H1 (cell line): ENCODE data around the gene TNXB. TPM values are rescaled to one million over a fixed set of nuclear protein-coding genes. Genes with fewer than 3 reads are reported as not detected.

Experiments used
- CTCF ChIA-PET: fragments of 300-600 bp; sonication (Branson Sonifier 250); formaldehyde crosslinking; loops from one replicate; lab custom pipeline; 2021; ENCODE audit not compliant: partially characterized antibody; lab: Charles Lee
- POLR2A ChIA-PET: fragments of 300-600 bp; sonication (Branson Sonifier 250); formaldehyde crosslinking; loops from one replicate; lab custom pipeline; 2021; ENCODE audit warnings: inconsistent platforms; ENCODE audit not compliant: partially characterized antibody; lab: Charles Lee
- DNase-seq, 2 experiments: peaks; one replicate each; pipeline versions ENCODE4 v3.0.0 to v3.0.0-alpha.2; 2010 to 2022; ENCODE audit warnings: low spot score in 2 of 2, low read depth in 1 of 2, mixed read lengths in 1 of 2
- FAIRE-seq: peaks from 2 replicates; lab custom pipeline; 2011; peaks lifted over from hg19 to GRCh38; lab: Jason Lieb, UNC
- H2AFZ ChIP-seq: 2 replicates; pipeline ENCODE4 v1.8.1; 2012; ENCODE audit warnings: low read length, inconsistent platforms
- H2AK5ac ChIP-seq: 2 replicates; pipeline ENCODE4 v1.6.1; 2013; ENCODE audit warnings: low read depth, low read length
- H2BK120ac ChIP-seq: replicated peaks from 2 replicates; pipeline ENCODE3; 2013; ENCODE audit warnings: low read depth, low read length, inconsistent platforms
- H2BK12ac ChIP-seq: 2 replicates; pipeline ENCODE4 v1.6.1; 2013; ENCODE audit warnings: low read depth, low read length
- H2BK15ac ChIP-seq: 2 replicates; pipeline ENCODE4 v1.6.1; 2013; ENCODE audit warnings: low read length
- H2BK20ac ChIP-seq: 2 replicates; pipeline ENCODE4 v1.6.1; 2013; ENCODE audit warnings: low read length
- H2BK5ac ChIP-seq: 2 replicates; pipeline ENCODE4 v1.6.1; 2013; ENCODE audit warnings: low read depth, low read length
- H3K14ac ChIP-seq: 2 replicates; pipeline ENCODE4 v1.6.1; 2013; ENCODE audit warnings: inconsistent platforms; ENCODE audit not compliant: insufficient read length
- H3K18ac ChIP-seq: 2 replicates; pipeline ENCODE4 v1.6.1; 2013; ENCODE audit warnings: low read length; ENCODE audit errors: extremely low read depth
- H3K23ac ChIP-seq: 2 replicates; pipeline ENCODE4 v1.6.1; 2013; ENCODE audit warnings: inconsistent platforms; ENCODE audit not compliant: insufficient read length
- H3K23me2 ChIP-seq: 2 replicates; pipeline ENCODE4 v1.6.1; 2013; ENCODE audit warnings: low read depth, low read length
- H3K27ac ChIP-seq: 2 replicates; pipeline ENCODE4 v1.6.1; 2011; ENCODE audit warnings: low read depth, low read length, inconsistent platforms
- H3K27me3 ChIP-seq, 4 experiments: replicated peaks in 1 of 4; 1 replicate in 1 of 4; 2 replicates in 3 of 4; pipeline versions ENCODE4 v1.6.1 to v1.8.1; 2011 to 2013; ENCODE audit warnings: low read length in 3 of 4, mild to moderate bottlenecking in 3 of 4, inconsistent platforms in 2 of 4, mixed read lengths in 2 of 4, moderate library complexity in 1 of 4; ENCODE audit not compliant: control insufficient read depth in 3 of 4, insufficient read depth in 3 of 4; ENCODE audit errors: extremely low read depth in 1 of 4
- H3K36me3 ChIP-seq, 4 experiments: 2 replicates each; pipeline versions ENCODE4 v1.6.1 to v1.8.1; 2011 to 2013; ENCODE audit warnings: mild to moderate bottlenecking in 4 of 4, low read length in 3 of 4, moderate library complexity in 2 of 4, control low read depth in 1 of 4, inconsistent platforms in 1 of 4; ENCODE audit not compliant: insufficient read depth in 4 of 4, control insufficient read depth in 2 of 4
- H3K4ac ChIP-seq: replicated peaks from 2 replicates; pipeline ENCODE3; 2013; ENCODE audit warnings: low read length, low read depth, mixed read lengths, inconsistent platforms; ENCODE audit not compliant: insufficient read length
- H3K4me1 ChIP-seq, 4 experiments: replicated peaks in 1 of 4; 1 replicate in 1 of 4; 2 replicates in 3 of 4; pipeline versions ENCODE4 v1.6.1 to v1.8.1; 2011 to 2013; ENCODE audit warnings: low read length in 3 of 4, inconsistent platforms in 2 of 4, mixed read lengths in 1 of 4; ENCODE audit not compliant: insufficient read depth in 4 of 4, control insufficient read depth in 3 of 4
- H3K4me2 ChIP-seq, 2 experiments: 2 replicates each; pipeline versions ENCODE4 v1.6.1 to v1.8.1; 2011 to 2013; ENCODE audit warnings: low read depth in 2 of 2, low read length in 2 of 2, control low read depth in 1 of 2, inconsistent platforms in 1 of 2, mild to moderate bottlenecking in 1 of 2; ENCODE audit not compliant: insufficient read depth in 1 of 2
- H3K4me3 ChIP-seq, 4 experiments: fragments of 200-600, 300-600 bp in 1 of 4; sonication (generic), shearing (Covaris generic), sonication (Bioruptor Twin) in 1 of 4; 2 replicates each; pipeline versions ENCODE4 v1.5.1 to v1.8.1; 2011 to 2016; ENCODE audit warnings: low read length in 4 of 4, low read depth in 3 of 4, control low read depth in 2 of 4, inconsistent platforms in 2 of 4, mild to moderate bottlenecking in 2 of 4, mixed read lengths in 1 of 4, moderate library complexity in 1 of 4; ENCODE audit not compliant: insufficient read depth in 2 of 4; ENCODE audit errors: extremely low read depth in 1 of 4
- H3K56ac ChIP-seq: replicated peaks from 2 replicates; pipeline ENCODE3; 2013; ENCODE audit warnings: low read depth, mild to moderate bottlenecking, mixed read lengths, low read length, inconsistent platforms; ENCODE audit not compliant: insufficient read length
- H3K79me1 ChIP-seq: 2 replicates; pipeline ENCODE4 v1.6.1; 2013; ENCODE audit warnings: low read depth, low read length, control low read depth
- H3K79me2 ChIP-seq, 2 experiments: 2 replicates each; pipeline versions ENCODE4 v1.6.1 to v1.8.1; 2012 to 2013; ENCODE audit warnings: low read length in 2 of 2, mild to moderate bottlenecking in 2 of 2, inconsistent platforms in 1 of 2; ENCODE audit not compliant: insufficient read depth in 2 of 2, control insufficient read depth in 1 of 2
- H3K9ac ChIP-seq, 4 experiments: replicated peaks in 1 of 4; 1 replicate in 1 of 4; 2 replicates in 3 of 4; pipeline versions ENCODE4 v1.6.1 to v1.8.1; 2011 to 2013; ENCODE audit warnings: low read depth in 3 of 4, low read length in 3 of 4, control low read depth in 2 of 4, mild to moderate bottlenecking in 2 of 4, moderate library complexity in 2 of 4, inconsistent platforms in 1 of 4; ENCODE audit errors: extremely low read depth in 1 of 4
- H3K9me3 ChIP-seq, 2 experiments: 2 replicates each; pipeline versions ENCODE4 v1.6.1 to v1.8.1; 2012 to 2013; ENCODE audit warnings: mild to moderate bottlenecking in 2 of 2, moderate library complexity in 2 of 2, control low read depth in 1 of 2, inconsistent platforms in 1 of 2, low read depth in 1 of 2, low read length in 1 of 2, mixed read lengths in 1 of 2; ENCODE audit not compliant: insufficient read depth in 2 of 2
- H4K20me1 ChIP-seq, 2 experiments: replicated peaks in 1 of 2; 2 replicates each; pipeline versions ENCODE3 to v1.8.1; 2011 to 2013; ENCODE audit warnings: inconsistent platforms in 2 of 2, low read length in 2 of 2, mild to moderate bottlenecking in 1 of 2; ENCODE audit not compliant: insufficient read depth in 2 of 2, control insufficient read depth in 1 of 2
- H4K5ac ChIP-seq: 2 replicates; pipeline ENCODE4 v1.6.1; 2013; ENCODE audit warnings: low read length, low read depth, mixed read lengths, inconsistent platforms; ENCODE audit not compliant: insufficient read length
- H4K8ac ChIP-seq: 2 replicates; pipeline ENCODE4 v1.8.0; 2013; ENCODE audit warnings: mild to moderate bottlenecking, moderate library complexity, low read length, inconsistent platforms; ENCODE audit not compliant: insufficient read depth; ENCODE audit errors: extremely low read depth
- H4K91ac ChIP-seq: replicated peaks from 2 replicates; pipeline ENCODE3; 2013; ENCODE audit warnings: low read length, mixed read lengths, inconsistent platforms; ENCODE audit not compliant: insufficient read length
- BCL11A ChIP-seq, 2 experiments: IDR thresholded peaks; one replicate each; pipeline ENCODE4 v1.6.1; 2011; ENCODE audit warnings: low read depth in 2 of 2, low read length in 2 of 2, mild to moderate bottlenecking in 2 of 2
- CEBPB ChIP-seq: IDR thresholded peaks from 2 replicates; pipeline ENCODE4 v1.6.1; 2012; ENCODE audit warnings: low read depth, low read length
- KDM4A ChIP-seq: IDR thresholded peaks from one replicate; pipeline ENCODE4 v1.7.1; 2012; ENCODE audit warnings: low read depth, mild to moderate bottlenecking, moderate library complexity, low read length, inconsistent platforms; ENCODE audit not compliant: severe bottlenecking
- MAFK ChIP-seq: IDR thresholded peaks from 2 replicates; pipeline ENCODE4 v1.6.1; 2012; ENCODE audit warnings: low read depth, mild to moderate bottlenecking, improper control_type of control experiment, low read length
- NRF1 ChIP-seq: IDR thresholded peaks from 2 replicates; pipeline ENCODE4 v1.6.1; 2011; ENCODE audit warnings: mild to moderate bottlenecking, low read depth, low read length, improper control_type of control experiment
- RBBP5 ChIP-seq: IDR thresholded peaks from 2 replicates; pipeline ENCODE4 v1.7.1; 2012; ENCODE audit warnings: low read depth, mild to moderate bottlenecking, inconsistent platforms, low read length, moderate library complexity, borderline replicate concordance
- SP4 ChIP-seq: IDR thresholded peaks from 2 replicates; pipeline ENCODE4 v1.6.1; 2012; ENCODE audit warnings: low read length, inconsistent platforms
- YY1 ChIP-seq: IDR thresholded peaks from 2 replicates; pipeline ENCODE4 v1.6.1; 2011; ENCODE audit warnings: low read depth, mild to moderate bottlenecking, low read length
- ZNF274 ChIP-seq: IDR thresholded peaks from 2 replicates; pipeline ENCODE4 v1.7.0; 2012; ENCODE audit warnings: low read length, borderline replicate concordance; ENCODE audit errors: extremely low read depth
- WGBS, 2 experiments: shearing (Covaris generic) in 1 of 2; methylation state at CpG; one replicate each; pipeline versions ENCODE4 v1.1.6 to v1.1.7; 2013 to 2015; ENCODE audit warnings: low lambda C conversion rate in 2 of 2, mixed read lengths in 2 of 2, inconsistent platforms in 1 of 2, low coverage in 1 of 2, missing lambda C conversion rate in 1 of 2; ENCODE audit not compliant: insufficient replicate concordance in 2 of 2, insufficient coverage in 1 of 2, insufficient read length in 1 of 2; ENCODE audit errors: extremely low coverage in 1 of 2, missing lambda C conversion rate in 1 of 2; 5-methylcytosine and 5-hydroxymethylcytosine counted together
- polyA plus RNA-seq, 7 experiments: library from polyadenylated mRNA; depleted of rRNA in 3 of 7; stranded (reverse) in 5 of 7; unstranded in 2 of 7; fragments of >200 nt in 5 of 7; fragments of 200-250 nt in 2 of 7; gene quantifications; 1 replicate in 5 of 7; 2 replicates in 1 of 7; 4 replicates in 1 of 7; pipeline versions ENCODE4 v1.2.1 to v1.2.3, GENCODE V29; 2011 to 2013; ENCODE audit warnings: missing spikeins in 2 of 7, mixed read lengths in 2 of 7
- total RNA-seq: library from RNA; stranded (reverse); fragmentation: NEBNext Ultra II Directional; extraction: Animal tissue kit (Norgen Biotek cat#: 25700); gene quantifications from 2 replicates; pipeline ENCODE4 v1.2.1, GENCODE V29; 2021
- TF ChIP-seq, protein P1 (sequence below): IDR thresholded peaks from 2 replicates; pipeline ENCODE4 v1.6.1; 2012; ENCODE audit warnings: low read length, inconsistent platforms

Gene TNXB
- total and polyA plus RNA-seq, 2 of the 8 experiments (the other 6 are each of a cell fraction or from before 2014, with no cell fraction given), result 3.1 to 4.8 TPM

DNA sequence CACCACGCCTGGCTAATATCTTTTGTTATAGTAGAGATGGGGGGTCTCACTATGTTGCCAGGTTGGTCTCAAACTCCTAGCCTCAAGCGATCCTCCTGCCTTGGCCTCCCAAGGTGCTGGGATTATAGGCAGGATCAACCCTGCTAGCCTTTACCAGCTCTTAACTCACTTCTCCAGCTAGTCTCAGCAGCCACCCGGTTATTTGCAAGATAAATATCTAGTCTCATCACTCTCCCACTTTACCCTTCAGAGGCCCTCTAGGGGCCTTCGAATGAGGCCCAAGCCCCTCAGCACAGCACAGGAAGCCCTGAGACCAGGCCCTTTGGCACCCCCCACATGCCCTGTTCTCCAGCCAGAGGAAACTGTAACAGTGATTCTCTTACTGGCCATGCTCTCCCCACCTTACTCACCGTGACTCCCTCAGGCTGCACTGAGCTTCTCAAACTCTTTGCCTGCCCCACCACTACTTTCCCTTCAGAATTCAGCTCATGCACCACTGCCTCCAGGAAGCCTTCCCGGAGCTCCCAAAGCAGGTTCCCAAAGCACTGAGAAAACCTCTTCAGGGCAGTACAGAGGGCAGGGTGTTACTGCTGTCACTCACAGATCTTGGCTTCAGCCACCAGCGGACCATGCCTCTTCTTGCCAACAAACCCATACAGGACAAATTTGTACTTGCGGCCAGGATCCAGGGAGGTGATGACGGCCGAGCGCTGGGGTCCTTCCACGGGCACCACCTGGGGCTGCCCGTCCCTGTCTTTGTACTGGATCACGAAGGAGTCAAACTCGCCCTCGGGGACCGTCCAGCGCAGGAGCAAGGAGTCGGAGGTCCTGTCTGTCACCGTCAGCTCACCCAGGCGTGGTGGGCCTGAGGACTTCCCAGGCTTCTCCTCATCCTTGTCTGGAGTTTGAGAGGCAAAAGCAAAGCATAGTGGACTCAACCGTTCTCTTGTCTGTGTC, 25.0 kb downstream of the TNXB start:
- Histone ChIP-seq H3K9me3 (no peaks in the 10 kb centered on the region), H4K8ac (no peak overlapping the region), H3K14ac (no peak overlapping the region), H3K18ac (no peak overlapping the region), H3K9ac (no peak overlapping the region), H3K4ac (no peak overlapping the region), H3K4me1 (peaks cover 0 to 16% (median 7%) of the 10 kb centered on the region in 4 experiments; a peak in 5 of 7 replicates), H2BK5ac (no peak overlapping the region), H3K79me2 (no peaks in the 10 kb centered on the region), H3K79me1 (no peaks in the 10 kb centered on the region; the same call in 1 of the 2 replicates), H2BK20ac (no peak overlapping the region), H2AFZ (no peak overlapping the region), H3K23ac (no peak overlapping the region), H2BK15ac (no peak overlapping the region), H3K4me3 (no peak overlapping the region), H3K23me2 (no peaks in the 10 kb centered on the region; the same call in 1 of the 2 replicates), H3K27ac (no peak overlapping the region), H3K4me2 (no peak overlapping the region), H3K36me3 (no peaks in the 10 kb centered on the region), H4K91ac (no peak overlapping the region), H2BK12ac (no peak overlapping the region), H3K27me3 (peaks cover 0 to 13% (median 11%) of the 10 kb centered on the region in 4 experiments; a peak in 5 of 7 replicates), H2BK120ac (no peak overlapping the region), H4K5ac (no peak overlapping the region), H2AK5ac (no peak overlapping the region), H4K20me1 (no peaks in the 10 kb centered on the region), H3K56ac (no peak overlapping the region)
- FAIRE-seq (no peak), DNase-seq (no peak)
- 91% methylated on average over 20 of the region's 22 CpGs; no CpG with 5 or more reads in 1 of the 2 experiments for WGBS, 2 experiments
- POLR2A ChIA-PET, result interaction anchor here (0.7 to 2.3 kb wide), 3 partner anchors 27 to 44 kb away, joined by 3 to 8 read pairs (median 3); partner anchors contain the start of gene ATF6B
- CTCF ChIA-PET, result interaction anchor here (0.7 to 4.8 kb wide), 10 partner anchors 8 to 139 kb away, joined by 3 to 30 read pairs (median 4); partner anchors contain the start of genes ATF6B and NOTCH4
- no peak for TF ChIP-seq BCL11A (IDR thresholded peaks at IDR 0.05; ENCODE audit: low read depth in 2 of 2, low read length in 2 of 2)
- no peak for TF ChIP-seq KDM4A
- no peak for TF ChIP-seq RBBP5
- TF ChIP-seq ZNF274, result no peak
- no peak for TF ChIP-seq NRF1
- TF ChIP-seq, protein P1, sequence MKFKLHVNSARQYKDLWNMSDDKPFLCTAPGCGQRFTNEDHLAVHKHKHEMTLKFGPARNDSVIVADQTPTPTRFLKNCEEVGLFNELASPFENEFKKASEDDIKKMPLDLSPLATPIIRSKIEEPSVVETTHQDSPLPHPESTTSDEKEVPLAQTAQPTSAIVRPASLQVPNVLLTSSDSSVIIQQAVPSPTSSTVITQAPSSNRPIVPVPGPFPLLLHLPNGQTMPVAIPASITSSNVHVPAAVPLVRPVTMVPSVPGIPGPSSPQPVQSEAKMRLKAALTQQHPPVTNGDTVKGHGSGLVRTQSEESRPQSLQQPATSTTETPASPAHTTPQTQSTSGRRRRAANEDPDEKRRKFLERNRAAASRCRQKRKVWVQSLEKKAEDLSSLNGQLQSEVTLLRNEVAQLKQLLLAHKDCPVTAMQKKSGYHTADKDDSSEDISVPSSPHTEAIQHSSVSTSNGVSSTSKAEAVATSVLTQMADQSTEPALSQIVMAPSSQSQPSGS, result no peak
- no peak for TF ChIP-seq MAFK
- TF ChIP-seq CEBPB, result no peak
- TF ChIP-seq SP4, result no peak
- TF ChIP-seq YY1, result no peak
